ENCODE measurements around the gene PTMA.

PTMA gene

DNA sequence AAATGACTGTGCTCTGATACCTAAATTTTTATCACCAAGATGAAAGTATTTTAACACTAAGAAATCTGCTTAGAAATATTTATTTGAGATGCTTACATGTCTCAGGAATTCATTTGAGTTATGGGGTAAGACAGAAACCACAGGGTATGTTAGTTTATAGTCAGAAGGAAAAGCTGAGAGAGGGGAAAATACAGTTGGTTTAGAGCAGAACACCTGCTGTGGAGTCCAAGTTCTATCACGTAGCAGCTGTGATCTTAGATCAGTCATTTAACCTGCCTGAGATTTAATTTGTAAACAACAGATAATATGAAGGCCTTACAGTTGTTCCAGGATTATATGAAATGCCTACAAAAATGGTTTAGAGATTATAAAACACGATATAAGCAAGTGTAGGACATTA is 43.7 kb downstream of the PTMA start:
- TF ChIP-seq, protein P1, sequence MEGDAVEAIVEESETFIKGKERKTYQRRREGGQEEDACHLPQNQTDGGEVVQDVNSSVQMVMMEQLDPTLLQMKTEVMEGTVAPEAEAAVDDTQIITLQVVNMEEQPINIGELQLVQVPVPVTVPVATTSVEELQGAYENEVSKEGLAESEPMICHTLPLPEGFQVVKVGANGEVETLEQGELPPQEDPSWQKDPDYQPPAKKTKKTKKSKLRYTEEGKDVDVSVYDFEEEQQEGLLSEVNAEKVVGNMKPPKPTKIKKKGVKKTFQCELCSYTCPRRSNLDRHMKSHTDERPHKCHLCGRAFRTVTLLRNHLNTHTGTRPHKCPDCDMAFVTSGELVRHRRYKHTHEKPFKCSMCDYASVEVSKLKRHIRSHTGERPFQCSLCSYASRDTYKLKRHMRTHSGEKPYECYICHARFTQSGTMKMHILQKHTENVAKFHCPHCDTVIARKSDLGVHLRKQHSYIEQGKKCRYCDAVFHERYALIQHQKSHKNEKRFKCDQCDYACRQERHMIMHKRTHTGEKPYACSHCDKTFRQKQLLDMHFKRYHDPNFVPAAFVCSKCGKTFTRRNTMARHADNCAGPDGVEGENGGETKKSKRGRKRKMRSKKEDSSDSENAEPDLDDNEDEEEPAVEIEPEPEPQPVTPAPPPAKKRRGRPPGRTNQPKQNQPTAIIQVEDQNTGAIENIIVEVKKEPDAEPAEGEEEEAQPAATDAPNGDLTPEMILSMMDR (IDR thresholded peaks at IDR 0.05; ENCODE audit: control insufficient read depth, extremely low read depth, insufficient read depth), result no peak
- no peak overlapping the region for H3K4me3 ChIP-seq (ENCODE audit: low read depth, low read length)
- DNase-seq (ENCODE audit: low read depth), result no peak

- H3K4me3 ChIP-seq (ENCODE audit: low read depth, low read length), result no peak overlapping the region
- TF ChIP-seq, protein P1 (IDR thresholded peaks at IDR 0.05; ENCODE audit: control insufficient read depth, extremely low read depth, insufficient read depth), result no peak
- no peak for DNase-seq (ENCODE audit: low read depth)
These were observed 53.4 kb downstream of the PTMA start for GRCh38 chr2:231761735-231762134.
